ENCODE results near the gene RNF222. TPM values are rescaled to one million over a fixed set of nuclear protein-coding genes. Genes with fewer than 3 reads are reported as not detected.

RNF222 gene
- total and polyA plus RNA-seq, 2 donors (not counting 1 experiment from before 2014, with no cell fraction given), result not detected

- no peak for TF ChIP-seq EZH2 (IDR thresholded peaks at IDR 0.05; ENCODE audit: low read length, missing control alignments)
- TF ChIP-seq CTCF (conservative IDR thresholded peaks at IDR 0.05 in 1 of 2, IDR thresholded peaks at IDR 0.05 in 1 of 2; ENCODE audit: low read depth in 1 of 2, low read length in 2 of 2), result no peak
- no peaks in the 10 kb centered on the region for H3K36me3 ChIP-seq (ENCODE audit: control insufficient read depth, insufficient read depth, low read length)
- no peak for DNase-seq (ENCODE audit: low read depth in 2 of 2)
- no peak overlapping the region for H3K4me3 ChIP-seq (replicated peaks in 1 of 4; ENCODE audit: control extremely low read depth in 1 of 4, insufficient read depth in 1 of 4, low read depth in 3 of 4, low read length in 4 of 4)
- no peaks in the 10 kb centered on the region for H3K27me3 ChIP-seq (ENCODE audit: control insufficient read depth, insufficient read depth, low read length)
- H3K9ac ChIP-seq (ENCODE audit: insufficient read depth, low read length), result no peak overlapping the region
- no peak overlapping the region for H2AFZ ChIP-seq (ENCODE audit: low read length)
- no peaks in the 10 kb centered on the region for H3K9me3 ChIP-seq (ENCODE audit: control insufficient read depth, insufficient read depth, low read depth, low read length)
- no peak overlapping the region for H3K27ac ChIP-seq (ENCODE audit: insufficient read depth, low read length)
- H3K4me1 ChIP-seq (ENCODE audit: control insufficient read depth, extremely low read depth, insufficient read depth, low read length), result peaks cover 2% of the 10 kb centered on the region
- no peak overlapping the region for H3K4me2 ChIP-seq (ENCODE audit: extremely low read depth, insufficient read depth, low read length)
- H3K79me2 ChIP-seq (ENCODE audit: control insufficient read depth, insufficient read depth, low read length), result no peaks in the 10 kb centered on the region
- no peaks in the 10 kb centered on the region for H4K20me1 ChIP-seq (ENCODE audit: control insufficient read depth, extremely low read depth, insufficient read depth, low read length)
Measured at GRCh38 chr17:8408371-8408770, 10.7 kb upstream of the RNF222 start.

- TF ChIP-seq CTCF (conservative IDR thresholded peaks at IDR 0.05 in 1 of 2, IDR thresholded peaks at IDR 0.05 in 1 of 2; ENCODE audit: low read depth in 1 of 2, low read length in 2 of 2), result no peak
- TF ChIP-seq EZH2 (IDR thresholded peaks at IDR 0.05; ENCODE audit: low read length, missing control alignments), result no peak
- Histone ChIP-seq H3K27me3 (ENCODE audit: control insufficient read depth, insufficient read depth, low read length) (peaks cover 4% of the 10 kb centered on the region), H3K27ac (ENCODE audit: insufficient read depth, low read length) (no peak overlapping the region), H4K20me1 (ENCODE audit: control insufficient read depth, extremely low read depth, insufficient read depth, low read length) (no peaks in the 10 kb centered on the region), H3K4me1 (ENCODE audit: control insufficient read depth, extremely low read depth, insufficient read depth, low read length) (peaks cover 2% of the 10 kb centered on the region), H2AFZ (ENCODE audit: low read length) (no peak overlapping the region), H3K36me3 (ENCODE audit: control insufficient read depth, insufficient read depth, low read length) (no peaks in the 10 kb centered on the region), H3K79me2 (ENCODE audit: control insufficient read depth, insufficient read depth, low read length) (no peaks in the 10 kb centered on the region), H3K9me3 (ENCODE audit: control insufficient read depth, insufficient read depth, low read depth, low read length) (no peaks in the 10 kb centered on the region), H3K4me3 (replicated peaks in 1 of 4; ENCODE audit: control extremely low read depth in 1 of 4, insufficient read depth in 1 of 4, low read depth in 3 of 4, low read length in 4 of 4) (no peak overlapping the region), H3K4me2 (ENCODE audit: extremely low read depth, insufficient read depth, low read length) (no peak overlapping the region), H3K9ac (ENCODE audit: insufficient read depth, low read length) (no peak overlapping the region)
- DNase-seq (ENCODE audit: low read depth in 2 of 2), result no peak
Measured at GRCh38 chr17:8406174-8406573, 8.5 kb upstream of the RNF222 start.

DNA sequence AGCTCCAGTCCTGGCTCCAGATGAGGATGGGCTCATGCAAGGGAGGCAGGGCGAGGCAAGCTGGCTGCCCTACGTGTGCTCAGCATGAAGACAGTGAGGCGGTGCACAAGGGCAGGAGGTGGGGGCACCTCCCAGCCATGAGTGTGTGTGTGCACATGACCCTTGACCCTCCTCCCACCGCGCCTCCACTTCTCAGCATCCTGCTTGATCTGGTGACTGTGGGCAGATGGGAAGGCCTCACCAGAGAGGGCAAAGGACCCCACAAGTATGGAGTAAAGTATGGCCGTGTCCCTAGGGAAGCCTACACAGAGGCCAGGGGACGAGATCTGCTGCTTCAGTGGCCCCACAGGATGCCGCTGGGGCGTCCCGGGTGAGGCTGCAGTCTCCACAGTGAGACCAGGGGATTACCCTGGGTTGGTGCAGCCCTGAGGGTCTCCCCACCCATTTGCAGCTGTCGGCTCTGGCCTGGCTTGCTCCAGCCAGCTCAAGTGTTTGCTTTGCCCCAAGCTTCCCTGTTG, 7.9 kb upstream of the RNF222 start:
- no peaks in the 10 kb centered on the region for H3K36me3 ChIP-seq (ENCODE audit: control insufficient read depth, insufficient read depth, low read length)
- no peaks in the 10 kb centered on the region for H3K79me2 ChIP-seq (ENCODE audit: control insufficient read depth, insufficient read depth, low read length)
- no peak overlapping the region for H3K27ac ChIP-seq (ENCODE audit: insufficient read depth, low read length)
- H2AFZ ChIP-seq (ENCODE audit: low read length), result no peak overlapping the region
- H3K27me3 ChIP-seq (ENCODE audit: control insufficient read depth, insufficient read depth, low read length), result peaks cover 4% of the 10 kb centered on the region
- H3K4me1 ChIP-seq (ENCODE audit: control insufficient read depth, extremely low read depth, insufficient read depth, low read length), result peaks cover 2% of the 10 kb centered on the region
- no peaks in the 10 kb centered on the region for H4K20me1 ChIP-seq (ENCODE audit: control insufficient read depth, extremely low read depth, insufficient read depth, low read length)
- no peaks in the 10 kb centered on the region for H3K9me3 ChIP-seq (ENCODE audit: control insufficient read depth, insufficient read depth, low read depth, low read length)
- no peak overlapping the region for H3K4me3 ChIP-seq (replicated peaks in 1 of 4; ENCODE audit: control extremely low read depth in 1 of 4, insufficient read depth in 1 of 4, low read depth in 3 of 4, low read length in 4 of 4)
- no peak overlapping the region for H3K4me2 ChIP-seq (ENCODE audit: extremely low read depth, insufficient read depth, low read length)
- H3K9ac ChIP-seq (ENCODE audit: insufficient read depth, low read length), result no peak overlapping the region
- no peak for TF ChIP-seq CTCF (conservative IDR thresholded peaks at IDR 0.05 in 1 of 2, IDR thresholded peaks at IDR 0.05 in 1 of 2; ENCODE audit: low read depth in 1 of 2, low read length in 2 of 2)
- TF ChIP-seq EZH2 (IDR thresholded peaks at IDR 0.05; ENCODE audit: low read length, missing control alignments), result no peak
- no peak for DNase-seq (ENCODE audit: low read depth in 2 of 2)

Measured in fibroblast of lung (primary cell).